ENCODE results near the gene FRAS1.
A peak's percentile ranks its signal among the peaks of the same experiment; 100 is the strongest.
"Not testable (repeated sequence)": the region's sequence is repeated elsewhere in the genome, so short reads cannot be mapped to it uniquely, and the experiment has no call there.

The FRAS1 gene

GRCh38 chr4:78125834-78126331 is 68.8 kb downstream of the FRAS1 start:
- DNase-seq = not testable (repeated sequence)

GRCh38 chr4:78129383-78130108 is 72.4 kb downstream of the FRAS1 start:
- DNase-seq = no peak

GRCh38 chr4:78131403-78131802 is 74.3 kb downstream of the FRAS1 start:
- peak; percentile 11 for DNase-seq

- DNase-seq = no peak
These were observed 79.3 kb downstream of the FRAS1 start for GRCh38 chr4:78136109-78137081.

- DNase-seq = no peak
These were observed 80.4 kb downstream of the FRAS1 start for GRCh38 chr4:78137532-78137931.

- no peak for DNase-seq
These were observed 81.1 kb downstream of the FRAS1 start for GRCh38 chr4:78138252-78138651.

- DNase-seq = no peak
These were observed 86.5 kb downstream of the FRAS1 start for GRCh38 chr4:78143634-78144033.

- no peak for DNase-seq
These were observed 87.9 kb downstream of the FRAS1 start for GRCh38 chr4:78145008-78145407.

- DNase-seq = no peak
These were observed 88.5 kb downstream of the FRAS1 start for GRCh38 chr4:78145622-78146021.

- no peak for DNase-seq
These were observed 92.8 kb downstream of the FRAS1 start for GRCh38 chr4:78149751-78150542.

GRCh38 chr4:78150543-78150864 is 93.4 kb downstream of the FRAS1 start:
- no peak for DNase-seq

GRCh38 chr4:78152795-78153194 is 95.7 kb downstream of the FRAS1 start:
- DNase-seq = no peak

- no peak for DNase-seq
These were observed 98.0 kb downstream of the FRAS1 start for GRCh38 chr4:78154972-78155590.

GRCh38 chr4:78155616-78156105 is 98.5 kb downstream of the FRAS1 start:
- DNase-seq = no peak

- no peak for DNase-seq
These were observed 99.4 kb downstream of the FRAS1 start for GRCh38 chr4:78156520-78156919.

- DNase-seq = no peak
These were observed 105.2 kb downstream of the FRAS1 start for GRCh38 chr4:78162342-78162741.

GRCh38 chr4:78162821-78163220 is 105.7 kb downstream of the FRAS1 start:
- no peak for DNase-seq

GRCh38 chr4:78165758-78166157 is 108.6 kb downstream of the FRAS1 start:
- DNase-seq = no peak

GRCh38 chr4:78166622-78167021 is 109.5 kb downstream of the FRAS1 start:
- no peak for DNase-seq

- DNase-seq = no peak
These were observed 110.4 kb downstream of the FRAS1 start for GRCh38 chr4:78167510-78167909.

GRCh38 chr4:78168029-78168428 is 110.9 kb downstream of the FRAS1 start:
- DNase-seq = no peak

GRCh38 chr4:78169728-78170127 is 112.6 kb downstream of the FRAS1 start:
- DNase-seq = no peak

Data from amniotic stem cell (primary cell).